Caco-2 (cell line): Measurements from ENCODE around the gene PPFIA3. TPM values are rescaled to one million over a fixed set of nuclear protein-coding genes. Genes with fewer than 3 reads are reported as not detected.

ENCODE experiments used
- BruUV-seq: library from RNA; stranded (reverse); fragments of 400-500 nt; replicated peaks from 2 replicates; lab custom pipeline; 2021; lab: Mats Ljungman, UMichigan
- CTCF ChIA-PET: fragments of 300-600 bp; sonication (Branson Sonifier 250); formaldehyde crosslinking; loops from one replicate; lab custom pipeline; 2022; ENCODE audit warnings: antibody characterized with exemption; lab: Charles Lee
- POLR2A ChIA-PET: fragments of 300-600 bp; sonication (Branson Sonifier 250); formaldehyde crosslinking; loops from one replicate; lab custom pipeline; 2022; ENCODE audit warnings: antibody characterized with exemption; lab: Charles Lee
- DNase-seq, 2 experiments: peaks; one replicate each; pipeline versions ENCODE4 v3.0.0 to v3.0.0-alpha.2; 2020 to 2022
- H3K27me3 ChIP-seq: replicated peaks from 2 replicates; pipeline ENCODE4 v1.6.0; 2011; ENCODE audit warnings: low read length; ENCODE audit not compliant: control insufficient read depth, insufficient read depth
- H3K36me3 ChIP-seq: 2 replicates; pipeline ENCODE4 v1.5.1; 2011; ENCODE audit warnings: low read length; ENCODE audit not compliant: control insufficient read depth, insufficient read depth
- H3K4me1 ChIP-seq: fragments of 250-450 bp; sonication (Bioruptor Pico); 2 replicates; pipeline ENCODE4 v1.5.1; 2020; ENCODE audit warnings: mild to moderate bottlenecking
- H3K4me3 ChIP-seq: 2 replicates; pipeline ENCODE4 v1.5.1; 2011; ENCODE audit warnings: low read depth, mild to moderate bottlenecking, control low read depth, low read length
- H3K9me3 ChIP-seq: fragments of 250-450 bp; sonication (Bioruptor Pico); 2 replicates; pipeline ENCODE4 v1.5.1; 2020; ENCODE audit warnings: mild to moderate bottlenecking, moderate library complexity
- H3K27ac Mint-ChIP-seq: one replicate; pipeline ENCODE4 v1.8.0; 2022; ENCODE audit warnings: mixed read lengths; ENCODE audit not compliant: unreplicated experiment
- H3K27me3 Mint-ChIP-seq: one replicate; pipeline ENCODE4 v1.8.0; 2022; ENCODE audit warnings: mixed read lengths; ENCODE audit not compliant: insufficient read depth, unreplicated experiment
- H3K36me3 Mint-ChIP-seq: one replicate; pipeline ENCODE4 v1.8.0; 2022; ENCODE audit warnings: mild to moderate bottlenecking, mixed read lengths; ENCODE audit not compliant: insufficient read depth, unreplicated experiment
- H3K4me1 Mint-ChIP-seq: one replicate; pipeline ENCODE4 v1.8.0; 2022; ENCODE audit warnings: low read depth, mixed read lengths; ENCODE audit not compliant: unreplicated experiment
- H3K4me3 Mint-ChIP-seq: one replicate; pipeline ENCODE4 v1.8.0; 2022; ENCODE audit warnings: mild to moderate bottlenecking, moderate library complexity, mixed read lengths; ENCODE audit not compliant: unreplicated experiment
- H3K9me3 Mint-ChIP-seq: one replicate; pipeline ENCODE4 v1.8.0; 2022; ENCODE audit warnings: mixed read lengths; ENCODE audit not compliant: unreplicated experiment
- CTCF ChIP-seq, 2 experiments: fragments of 200-600 bp in 1 of 2; IDR thresholded peaks; 1 replicate in 1 of 2; 2 replicates in 1 of 2; pipeline versions ENCODE4 v1.5.1 to v1.8.0; 2011 to 2022; ENCODE audit warnings: antibody characterized with exemption in 1 of 2, control low read depth in 1 of 2, inconsistent platforms in 1 of 2, low read depth in 1 of 2, low read length in 1 of 2, mild to moderate bottlenecking in 1 of 2, moderate library complexity in 1 of 2; ENCODE audit not compliant: insufficient read depth in 1 of 2, severe bottlenecking in 1 of 2, unreplicated experiment in 1 of 2
- intact Hi-C: fragments of 100-400 bp; cut with micrococcal nuclease; formaldehyde crosslinking; loops from one replicate; pipeline ENCODE4 v1.10.0; 2022; ENCODE audit not compliant: unreplicated experiment
- total RNA-seq: library from RNA; stranded (reverse); gene quantifications from 2 replicates; pipeline ENCODE4 v1.2.3, GENCODE V29; 2022

PPFIA3 gene
- total RNA-seq, 1 experiment from 2014 or later = 11.8 TPM

GRCh38 chr19:49194408-49194807 lies 75.1 kb downstream of the PPFIA3 start:
- Mint-ChIP-seq H3K9me3 (no peaks in the 10 kb centered on the region), H3K36me3 (peaks cover 12% of the 10 kb centered on the region), H3K4me1 (no peaks in the 10 kb centered on the region), H3K27me3 (no peaks in the 10 kb centered on the region), H3K4me3 (no peak overlapping the region), H3K27ac (no peak overlapping the region)
- no peak for DNase-seq
- intact Hi-C loops = no loop called here
- no TSS peak for BruUV-seq
- Histone ChIP-seq H3K36me3 (no peaks in the 10 kb centered on the region), H3K9me3 (no peaks in the 10 kb centered on the region), H3K27me3 (no peaks in the 10 kb centered on the region), H3K4me1 (no peaks in the 10 kb centered on the region), H3K4me3 (no peak overlapping the region)
- TF ChIP-seq CTCF (IDR thresholded peaks at IDR 0.05; ENCODE audit: insufficient read depth in 1 of 2, low read depth in 1 of 2, low read length in 1 of 2, severe bottlenecking in 1 of 2, unreplicated experiment in 1 of 2) = no peak
- ChIA-PET CTCF (interaction anchor here (0.5 kb wide), 1 partner anchor 72 kb away, joined by 7 read pairs; no protein-coding TSS in a partner anchor), POLR2A (no interaction called here)

GRCh38 chr19:49196527-49197240 lies 77.3 kb downstream of the PPFIA3 start:
- H3K27ac Mint-ChIP-seq = no peak overlapping the region
- no peak overlapping the region for H3K4me3 Mint-ChIP-seq
- no peaks in the 10 kb centered on the region for H3K9me3 Mint-ChIP-seq
- H3K4me1 Mint-ChIP-seq = no peaks in the 10 kb centered on the region
- H3K27me3 Mint-ChIP-seq = no peaks in the 10 kb centered on the region
- DNase-seq = no peak
- ChIA-PET CTCF (interaction anchor here (0.6 to 1.2 kb wide), 2 partner anchors 99 to 271 kb away, joined by 3 to 4 read pairs; no protein-coding TSS in a partner anchor), POLR2A (no interaction called here)
- no peak for TF ChIP-seq CTCF (IDR thresholded peaks at IDR 0.05; ENCODE audit: insufficient read depth in 1 of 2, low read depth in 1 of 2, low read length in 1 of 2, severe bottlenecking in 1 of 2, unreplicated experiment in 1 of 2)
- Histone ChIP-seq H3K27me3 (no peaks in the 10 kb centered on the region), H3K4me1 (no peaks in the 10 kb centered on the region), H3K4me3 (no peak overlapping the region), H3K9me3 (no peaks in the 10 kb centered on the region), H3K36me3 (no peaks in the 10 kb centered on the region)
- H3K36me3 Mint-ChIP-seq = peaks cover 6% of the 10 kb centered on the region
- intact Hi-C loops = loop anchor here (5.0 kb wide), 1 partner anchor 79 kb away; the partner anchor contains the start of genes C19orf73 and PPFIA3
- no TSS peak for BruUV-seq

- H3K9me3 ChIP-seq = no peaks in the 10 kb centered on the region
- no peaks in the 10 kb centered on the region for H3K36me3 ChIP-seq
- Mint-ChIP-seq H3K4me1 (no peaks in the 10 kb centered on the region), H3K36me3 (peaks cover 22% of the 10 kb centered on the region), H3K4me3 (no peak overlapping the region), H3K27ac (peak overlapping the region; percentile 20), H3K27me3 (no peaks in the 10 kb centered on the region), H3K9me3 (no peaks in the 10 kb centered on the region)
- no peaks in the 10 kb centered on the region for H3K27me3 ChIP-seq
- H3K4me3 ChIP-seq = no peak overlapping the region
- peak; percentile 31 to 55 for DNase-seq
- TF ChIP-seq CTCF (IDR thresholded peaks at IDR 0.05; ENCODE audit: insufficient read depth in 1 of 2, low read depth in 1 of 2, low read length in 1 of 2, severe bottlenecking in 1 of 2, unreplicated experiment in 1 of 2) = no peak
- CTCF ChIA-PET = interaction anchor here (2.0 to 2.1 kb wide), 2 partner anchors 9 to 25 kb away, joined by 5 to 18 read pairs; no protein-coding TSS in a partner anchor
- H3K4me1 ChIP-seq = no peaks in the 10 kb centered on the region
- intact Hi-C loops = no loop called here
- no TSS peak for BruUV-seq
- POLR2A ChIA-PET = no interaction called here
Measured at GRCh38 chr19:49200238-49200862, 81.0 kb downstream of the PPFIA3 start.

Other genes with a start within 250 kb of the PPFIA3 start
- gene PPP1R15A, start 247.1 kb upstream of the PPFIA3 start, total RNA-seq = 83.3 and 94.7 TPM in 2 replicates
- 0.61 and 1.1 TPM in 2 replicates for gene TULP2, start 220.8 kb upstream of the PPFIA3 start, total RNA-seq
- gene NUCB1, start 219.2 kb upstream of the PPFIA3 start, total RNA-seq = 140 and 142 TPM in 2 replicates
- 2.6 and 3.3 TPM in 2 replicates for gene DHDH, start 185.8 kb upstream of the PPFIA3 start, total RNA-seq
- 107 and 110 TPM in 2 replicates for gene BAX, start 164.7 kb upstream of the PPFIA3 start, total RNA-seq
- gene FTL, start 154.2 kb upstream of the PPFIA3 start, total RNA-seq = 2,542 and 2,963 TPM in 2 replicates
- 62.7 and 65.3 TPM in 2 replicates for gene GYS1, start 126.2 kb upstream of the PPFIA3 start, total RNA-seq
- 165 and 172 TPM in 2 replicates for gene RUVBL2, start 125.7 kb upstream of the PPFIA3 start, total RNA-seq
- 0.68 TPM in 1 of 2 replicates, not detected in the other for gene LHB, start 102.5 kb upstream of the PPFIA3 start, total RNA-seq
- gene CGB3, start 95.2 kb upstream of the PPFIA3 start, total RNA-seq = not detected in 2 replicates
- not detected in 2 replicates for gene CGB2, start 87.7 kb upstream of the PPFIA3 start, total RNA-seq
- gene CGB1, start 82.6 kb upstream of the PPFIA3 start, total RNA-seq = not detected in 2 replicates
- 0.49 TPM in 1 of 2 replicates, not detected in the other for gene CGB5, start 75.7 kb upstream of the PPFIA3 start, total RNA-seq
- gene CGB8, start 70.4 kb upstream of the PPFIA3 start, total RNA-seq = not detected in 2 replicates
- 2.2 and 3.0 TPM in 2 replicates for gene CGB7, start 61.8 kb upstream of the PPFIA3 start, total RNA-seq
- 9.1 and 10.2 TPM in 2 replicates for gene NTF4, start 54.7 kb upstream of the PPFIA3 start, total RNA-seq
- gene KCNA7, start 46.8 kb upstream of the PPFIA3 start, total RNA-seq = 1.1 and 1.2 TPM in 2 replicates
- 251 and 259 TPM in 2 replicates for gene SNRNP70, start 34.1 kb upstream of the PPFIA3 start, total RNA-seq
- gene LIN7B, start 5.2 kb upstream of the PPFIA3 start, total RNA-seq = 11.8 and 12.7 TPM in 2 replicates
- gene C19orf73, start 401 bp upstream of the PPFIA3 start, total RNA-seq = 1.7 and 2.1 TPM in 2 replicates
- gene HRC, start 35.9 kb downstream of the PPFIA3 start, total RNA-seq = not detected in 2 replicates
- gene TRPM4, start 38.2 kb downstream of the PPFIA3 start, total RNA-seq = 27.8 and 31.4 TPM in 2 replicates
- gene SLC6A16, start 205.6 kb downstream of the PPFIA3 start, total RNA-seq = 0.56 and 0.84 TPM in 2 replicates
- not detected in 2 replicates for gene CD37, start 215.9 kb downstream of the PPFIA3 start, total RNA-seq
- 8.6 and 8.8 TPM in 2 replicates for gene TEAD2, start 242.9 kb downstream of the PPFIA3 start, total RNA-seq
- gene DKKL1, start 244.3 kb downstream of the PPFIA3 start, total RNA-seq = not detected in 2 replicates